ENCODE measurements around the gene FADS3.

FADS3 gene

DNA sequence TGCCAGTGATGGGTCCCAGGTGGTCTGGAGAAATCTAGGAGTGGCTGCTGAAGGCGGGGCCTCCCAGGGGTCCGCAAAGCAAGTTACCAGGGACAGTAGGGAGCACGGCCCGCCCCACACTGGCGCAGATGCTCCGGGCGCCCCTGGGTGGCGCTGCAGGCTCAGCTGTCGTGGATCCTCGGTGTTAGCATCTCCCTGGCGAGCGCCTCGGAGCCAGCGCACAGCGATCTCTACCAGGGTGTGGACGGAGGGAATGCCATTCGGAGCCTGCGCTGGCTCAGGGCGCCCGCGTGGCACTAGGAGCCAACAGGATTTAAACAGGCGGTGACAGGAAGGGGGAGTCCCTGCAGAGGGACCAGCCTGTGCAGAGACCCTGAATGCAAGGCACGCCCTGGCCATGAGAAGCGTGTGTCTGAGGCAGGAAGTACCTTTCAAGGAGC, 20.2 kb downstream of the FADS3 start:
- H3K4me1 Mint-ChIP-seq (ENCODE audit: low read depth), result peaks cover 4% of the 10 kb centered on the region

GRCh38 chr11:61870541-61871031, 20.8 kb downstream of the FADS3 start:
- H3K36me3 Mint-ChIP-seq (ENCODE audit: low read depth), result peaks cover 8% of the 10 kb centered on the region
- no peak overlapping the region for H3K27ac Mint-ChIP-seq
- no peak for DNase-seq (ENCODE audit: low spot score)
- no peaks in the 10 kb centered on the region for H3K27me3 Mint-ChIP-seq (ENCODE audit: low read depth)
- H3K4me1 Mint-ChIP-seq (ENCODE audit: low read depth), result peaks cover 4% of the 10 kb centered on the region
- no peak overlapping the region for H3K4me3 Mint-ChIP-seq
- no peaks in the 10 kb centered on the region for H3K9me3 Mint-ChIP-seq

More for the DNA sequence above, 20.2 kb downstream of the FADS3 start:
- Mint-ChIP-seq H3K27ac (no peak overlapping the region), H3K9me3 (no peaks in the 10 kb centered on the region), H3K4me3 (peak overlapping the region; percentile 69), H3K36me3 (ENCODE audit: low read depth) (peaks cover 3% of the 10 kb centered on the region), H3K27me3 (ENCODE audit: low read depth) (no peaks in the 10 kb centered on the region)
- DNase-seq (ENCODE audit: low spot score), result peak; percentile 64

DNA sequence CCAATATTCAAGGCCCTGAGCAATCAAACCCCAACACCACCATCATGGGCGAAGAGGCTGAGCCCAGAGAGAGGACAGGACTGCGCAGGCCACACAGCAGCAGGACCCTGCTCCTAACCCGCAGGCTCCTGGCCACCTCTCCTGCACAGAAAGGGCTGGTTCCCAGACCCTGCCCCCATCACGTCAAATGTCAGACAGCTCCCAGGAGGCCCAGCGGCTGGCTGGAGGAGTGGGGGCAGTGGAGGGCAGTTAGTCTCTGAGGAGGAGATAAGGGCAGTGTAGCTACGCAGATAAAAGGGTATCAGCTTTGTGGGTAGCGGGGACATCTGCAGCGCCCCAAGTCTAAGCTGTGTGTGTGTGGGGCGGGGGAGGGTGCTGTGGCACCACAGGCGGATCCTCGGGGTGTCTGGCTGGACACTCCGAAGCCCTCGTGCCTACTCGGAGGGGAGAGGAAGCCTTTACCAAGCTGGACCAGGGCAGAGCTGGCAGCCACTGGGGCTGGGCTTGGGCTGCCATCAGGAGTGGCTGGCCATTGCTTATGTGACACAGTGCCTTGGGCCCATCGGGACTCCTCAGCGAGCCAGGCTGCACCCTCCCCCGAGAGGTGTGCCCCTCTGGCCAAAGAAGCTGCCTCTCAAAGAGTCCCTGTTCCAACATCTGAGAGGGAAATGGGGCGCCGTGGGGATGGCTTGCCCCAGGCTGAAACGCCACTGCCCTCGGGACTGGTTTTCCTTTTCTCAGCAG, 21.5 kb downstream of the FADS3 start:
- DNase-seq (ENCODE audit: low spot score), result no peak
- Mint-ChIP-seq H3K4me3 (no peak overlapping the region), H3K36me3 (ENCODE audit: low read depth) (peaks cover 14% of the 10 kb centered on the region), H3K9me3 (no peaks in the 10 kb centered on the region), H3K4me1 (ENCODE audit: low read depth) (peaks cover 4% of the 10 kb centered on the region), H3K27ac (no peak overlapping the region), H3K27me3 (ENCODE audit: low read depth) (no peaks in the 10 kb centered on the region)

DNA sequence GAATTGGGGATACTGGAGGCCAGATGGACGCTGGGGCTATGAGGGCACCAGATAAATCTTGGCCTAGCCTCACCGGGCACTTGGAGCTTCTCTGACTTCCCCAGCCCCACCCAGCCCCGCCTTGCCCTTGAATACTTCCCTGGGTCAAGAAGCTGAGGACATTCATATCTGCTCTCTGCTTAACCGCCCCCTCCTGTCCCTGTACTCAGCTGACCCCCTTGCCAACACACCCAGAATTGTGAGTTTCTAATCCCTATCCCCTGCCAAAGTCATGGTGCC, 22.0 kb downstream of the FADS3 start:
- Mint-ChIP-seq H3K27ac (no peak overlapping the region), H3K4me1 (ENCODE audit: low read depth) (peaks cover 4% of the 10 kb centered on the region), H3K36me3 (ENCODE audit: low read depth) (peaks cover 17% of the 10 kb centered on the region), H3K9me3 (no peaks in the 10 kb centered on the region), H3K4me3 (no peak overlapping the region), H3K27me3 (ENCODE audit: low read depth) (no peaks in the 10 kb centered on the region)
- no peak for DNase-seq (ENCODE audit: low spot score)

- no peaks in the 10 kb centered on the region for H3K9me3 Mint-ChIP-seq
These were observed 22.5 kb downstream of the FADS3 start for GRCh38 chr11:61868571-61869428.

GRCh38 chr11:61866958-61867343, 24.4 kb downstream of the FADS3 start:
- peaks cover 20% of the 10 kb centered on the region for H3K36me3 Mint-ChIP-seq (ENCODE audit: low read depth)
- peaks cover 4% of the 10 kb centered on the region for H3K4me1 Mint-ChIP-seq (ENCODE audit: low read depth)
- H3K27ac Mint-ChIP-seq, result no peak overlapping the region
- H3K9me3 Mint-ChIP-seq, result no peaks in the 10 kb centered on the region
- H3K4me3 Mint-ChIP-seq, result no peak overlapping the region
- H3K27me3 Mint-ChIP-seq (ENCODE audit: low read depth), result no peaks in the 10 kb centered on the region
- no peak for DNase-seq (ENCODE audit: low spot score)

More at GRCh38 chr11:61868571-61869428, 22.5 kb downstream of the FADS3 start:
- Mint-ChIP-seq H3K4me3 (no peak overlapping the region), H3K4me1 (ENCODE audit: low read depth) (peaks cover 4% of the 10 kb centered on the region), H3K27ac (no peak overlapping the region), H3K27me3 (ENCODE audit: low read depth) (no peaks in the 10 kb centered on the region), H3K36me3 (ENCODE audit: low read depth) (peaks cover 17% of the 10 kb centered on the region)
- no peak for DNase-seq (ENCODE audit: low spot score)

GRCh38 chr11:61866231-61866957, 25.0 kb downstream of the FADS3 start:
- peaks cover 4% of the 10 kb centered on the region for H3K4me1 Mint-ChIP-seq (ENCODE audit: low read depth)
- peaks cover 25% of the 10 kb centered on the region for H3K36me3 Mint-ChIP-seq (ENCODE audit: low read depth)
- no peaks in the 10 kb centered on the region for H3K9me3 Mint-ChIP-seq
- H3K4me3 Mint-ChIP-seq, result no peak overlapping the region
- H3K27me3 Mint-ChIP-seq (ENCODE audit: low read depth), result no peaks in the 10 kb centered on the region
- no peak overlapping the region for H3K27ac Mint-ChIP-seq
- DNase-seq (ENCODE audit: low spot score), result no peak

DNA sequence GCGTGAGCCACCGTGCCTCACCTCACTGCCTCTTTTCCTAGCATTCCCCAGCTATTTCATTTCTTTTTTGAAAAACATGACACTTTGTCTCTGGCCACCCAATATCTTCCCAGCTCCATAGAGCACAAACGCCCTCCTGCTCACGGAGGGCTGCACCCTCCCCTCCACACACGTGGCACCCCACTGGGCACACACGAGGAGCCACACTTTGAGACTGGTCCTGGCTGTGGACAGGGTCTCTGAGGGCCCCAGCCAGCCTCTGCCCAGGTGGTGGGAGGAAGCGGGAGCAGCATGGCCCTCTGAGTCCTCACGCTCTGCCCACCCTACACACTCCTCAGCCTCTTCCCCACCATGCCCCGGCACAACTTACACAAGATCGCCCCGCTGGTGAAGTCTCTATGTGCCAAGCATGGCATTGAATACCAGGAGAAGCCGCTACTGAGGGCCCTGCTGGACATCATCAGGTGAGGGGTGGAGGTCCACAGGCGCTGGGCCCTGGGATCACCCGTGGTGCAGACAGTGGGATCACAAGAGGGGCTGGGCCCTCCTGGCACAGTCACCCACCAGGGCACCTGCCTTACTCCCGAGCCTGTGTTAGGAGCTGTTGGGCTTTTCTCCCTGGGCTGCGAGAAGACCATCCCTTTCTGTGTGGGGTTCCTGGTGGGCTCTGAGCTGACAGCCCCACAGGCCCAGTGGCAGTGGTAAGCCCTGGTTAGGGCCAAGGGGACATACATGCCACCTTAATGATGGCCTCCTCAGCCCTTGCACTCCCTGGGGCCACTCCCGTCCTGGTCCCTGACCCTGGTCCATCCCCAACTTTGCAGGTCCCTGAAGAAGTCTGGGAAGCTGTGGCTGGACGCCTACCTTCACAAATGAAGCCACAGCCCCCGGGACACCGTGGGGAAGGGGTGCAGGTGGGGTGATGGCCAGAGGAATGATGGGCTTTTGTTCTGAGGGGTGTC, 26.2 kb downstream of the FADS3 start:
- H3K36me3 Mint-ChIP-seq (ENCODE audit: low read depth), result peaks cover 33% of the 10 kb centered on the region
- H3K27ac Mint-ChIP-seq, result no peak overlapping the region
- no peaks in the 10 kb centered on the region for H3K9me3 Mint-ChIP-seq
- no peak overlapping the region for H3K4me3 Mint-ChIP-seq
- no peaks in the 10 kb centered on the region for H3K4me1 Mint-ChIP-seq (ENCODE audit: low read depth)
- H3K27me3 Mint-ChIP-seq (ENCODE audit: low read depth), result no peaks in the 10 kb centered on the region
- DNase-seq (ENCODE audit: low spot score), result no peak

DNA sequence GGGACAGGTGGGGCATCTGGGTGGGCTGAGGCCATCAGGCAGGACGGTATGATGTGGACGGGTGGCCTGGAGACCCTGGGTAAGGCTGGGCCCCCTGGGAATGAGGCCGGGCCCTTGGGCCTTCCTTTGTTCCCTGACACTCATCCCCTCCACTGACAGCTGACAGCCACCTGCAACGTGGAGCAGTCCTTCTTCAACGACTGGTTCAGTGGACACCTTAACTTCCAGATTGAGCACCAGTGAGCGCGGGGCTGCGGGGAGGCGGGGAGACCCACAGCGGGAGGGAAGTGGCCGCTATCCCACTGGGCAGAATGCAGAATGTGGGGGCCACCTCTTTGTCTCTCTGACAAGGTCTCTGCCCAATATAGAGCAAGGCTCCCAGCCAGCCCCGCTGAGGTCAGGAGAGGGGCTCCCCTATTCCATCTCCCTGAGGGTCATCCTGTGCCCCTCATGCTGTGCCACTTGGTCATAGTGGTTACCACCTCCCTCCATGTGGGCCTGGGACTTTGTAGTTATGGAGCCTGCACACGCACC, 27.7 kb downstream of the FADS3 start:
- H3K36me3 Mint-ChIP-seq (ENCODE audit: low read depth), result peaks cover 45% of the 10 kb centered on the region
- no peak for DNase-seq (ENCODE audit: low spot score)
- H3K4me1 Mint-ChIP-seq (ENCODE audit: low read depth), result no peaks in the 10 kb centered on the region
- no peaks in the 10 kb centered on the region for H3K27me3 Mint-ChIP-seq (ENCODE audit: low read depth)
- H3K4me3 Mint-ChIP-seq, result no peak overlapping the region
- no peaks in the 10 kb centered on the region for H3K9me3 Mint-ChIP-seq
- no peak overlapping the region for H3K27ac Mint-ChIP-seq

DNA sequence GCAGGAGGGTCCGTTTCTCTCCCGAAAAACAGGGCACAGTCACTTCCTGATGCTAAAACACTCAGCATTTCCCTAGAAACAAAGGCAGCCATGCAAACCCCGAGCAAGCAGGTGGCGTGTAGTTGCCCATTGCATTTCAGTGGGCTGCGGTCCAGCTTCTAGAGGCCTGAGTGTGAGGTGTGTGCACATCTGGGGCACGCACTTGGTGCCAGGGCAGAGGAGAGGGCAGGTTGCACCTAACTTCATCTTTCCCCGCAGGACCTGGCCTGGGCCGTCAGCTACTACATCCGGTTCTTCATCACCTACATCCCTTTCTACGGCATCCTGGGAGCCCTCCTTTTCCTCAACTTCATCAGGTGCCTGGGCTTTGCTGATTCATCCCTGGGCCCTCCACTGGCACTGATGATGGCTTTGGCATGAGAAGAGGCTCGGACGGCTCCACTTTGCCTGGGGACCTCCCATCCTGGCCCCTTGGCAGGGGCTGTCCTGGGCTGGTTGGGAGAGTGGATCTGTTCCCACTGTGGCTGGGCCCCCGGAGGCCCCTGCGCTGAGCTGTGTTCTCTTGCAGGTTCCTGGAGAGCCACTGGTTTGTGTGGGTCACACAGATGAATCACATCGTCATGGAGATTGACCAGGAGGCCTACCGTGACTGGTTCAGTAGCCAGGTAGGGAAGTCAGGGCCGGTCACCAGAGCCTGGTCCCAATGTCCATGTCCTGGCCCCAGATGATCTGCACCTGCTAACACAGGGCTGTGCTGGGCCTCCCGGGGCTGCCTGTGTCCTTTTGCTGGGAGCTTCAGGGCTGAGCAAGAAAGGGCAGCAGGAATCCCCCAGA, 28.4 kb downstream of the FADS3 start:
- peaks cover 45% of the 10 kb centered on the region for H3K36me3 Mint-ChIP-seq (ENCODE audit: low read depth)
- no peaks in the 10 kb centered on the region for H3K9me3 Mint-ChIP-seq
- DNase-seq (ENCODE audit: low spot score), result no peak
- H3K4me3 Mint-ChIP-seq, result no peak overlapping the region
- no peak overlapping the region for H3K27ac Mint-ChIP-seq
- H3K27me3 Mint-ChIP-seq (ENCODE audit: low read depth), result no peaks in the 10 kb centered on the region
- no peaks in the 10 kb centered on the region for H3K4me1 Mint-ChIP-seq (ENCODE audit: low read depth)

DNA sequence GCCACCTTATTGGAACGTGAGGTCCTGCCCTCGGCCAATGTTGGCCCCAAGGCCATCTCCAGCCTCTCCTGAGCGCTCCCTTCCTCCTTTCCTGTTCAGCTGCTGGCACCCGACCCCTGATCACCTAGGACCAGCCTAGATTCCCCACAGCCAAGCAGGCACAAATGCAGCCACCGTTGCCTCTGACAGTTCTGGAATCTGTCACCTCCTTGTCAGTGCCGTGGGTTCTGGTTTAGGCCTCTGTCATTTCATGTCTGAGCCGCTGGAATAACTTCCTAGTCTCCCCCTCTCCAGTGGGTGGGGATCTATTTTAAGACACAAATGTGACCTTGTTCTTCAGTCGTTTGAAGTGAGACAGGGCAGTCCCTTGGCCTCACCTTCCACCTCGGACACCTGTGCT, 29.7 kb downstream of the FADS3 start:
- peaks cover 42% of the 10 kb centered on the region for H3K36me3 Mint-ChIP-seq (ENCODE audit: low read depth)
- no peak overlapping the region for H3K27ac Mint-ChIP-seq
- H3K4me3 Mint-ChIP-seq, result no peak overlapping the region
- H3K27me3 Mint-ChIP-seq (ENCODE audit: low read depth), result no peaks in the 10 kb centered on the region
- no peaks in the 10 kb centered on the region for H3K9me3 Mint-ChIP-seq
- DNase-seq (ENCODE audit: low spot score), result no peak
- H3K4me1 Mint-ChIP-seq (ENCODE audit: low read depth), result no peaks in the 10 kb centered on the region

GRCh38 chr11:61860054-61860903, 31.1 kb downstream of the FADS3 start:
- H3K9me3 Mint-ChIP-seq, result no peaks in the 10 kb centered on the region
- no peak for DNase-seq (ENCODE audit: low spot score)
- no peaks in the 10 kb centered on the region for H3K27me3 Mint-ChIP-seq (ENCODE audit: low read depth)
- H3K36me3 Mint-ChIP-seq (ENCODE audit: low read depth), result peaks cover 38% of the 10 kb centered on the region
- no peak overlapping the region for H3K4me3 Mint-ChIP-seq
- no peaks in the 10 kb centered on the region for H3K4me1 Mint-ChIP-seq (ENCODE audit: low read depth)
- peak overlapping the region; percentile 50 for H3K27ac Mint-ChIP-seq

Measured in T-helper 2 cell treated with Interferon-gamma antibody and Interleukin-4, amounts not matched to agents 5 μg/mL and 100 μg/mL, for 36 hours (primary cell).